ENCODE results near the gene CSAD.

GRCh38 chr12:53120685-53121525 lies 59.8 kb downstream of the CSAD start:
- TF ChIP-seq, protein P1, sequence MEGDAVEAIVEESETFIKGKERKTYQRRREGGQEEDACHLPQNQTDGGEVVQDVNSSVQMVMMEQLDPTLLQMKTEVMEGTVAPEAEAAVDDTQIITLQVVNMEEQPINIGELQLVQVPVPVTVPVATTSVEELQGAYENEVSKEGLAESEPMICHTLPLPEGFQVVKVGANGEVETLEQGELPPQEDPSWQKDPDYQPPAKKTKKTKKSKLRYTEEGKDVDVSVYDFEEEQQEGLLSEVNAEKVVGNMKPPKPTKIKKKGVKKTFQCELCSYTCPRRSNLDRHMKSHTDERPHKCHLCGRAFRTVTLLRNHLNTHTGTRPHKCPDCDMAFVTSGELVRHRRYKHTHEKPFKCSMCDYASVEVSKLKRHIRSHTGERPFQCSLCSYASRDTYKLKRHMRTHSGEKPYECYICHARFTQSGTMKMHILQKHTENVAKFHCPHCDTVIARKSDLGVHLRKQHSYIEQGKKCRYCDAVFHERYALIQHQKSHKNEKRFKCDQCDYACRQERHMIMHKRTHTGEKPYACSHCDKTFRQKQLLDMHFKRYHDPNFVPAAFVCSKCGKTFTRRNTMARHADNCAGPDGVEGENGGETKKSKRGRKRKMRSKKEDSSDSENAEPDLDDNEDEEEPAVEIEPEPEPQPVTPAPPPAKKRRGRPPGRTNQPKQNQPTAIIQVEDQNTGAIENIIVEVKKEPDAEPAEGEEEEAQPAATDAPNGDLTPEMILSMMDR (conservative IDR thresholded peaks at IDR 0.05), result no peak
- TF ChIP-seq EZH2 (IDR thresholded peaks at IDR 0.05; ENCODE audit: low read depth), result no peak
